Measurements from ENCODE around the gene GATA1.
"Not testable (repeated sequence)": the region's sequence is repeated elsewhere in the genome, so short reads cannot be mapped to it uniquely, and the experiment has no call there.

Gene GATA1

GRCh38 chrX:48816014-48816810, 29.8 kb downstream of the GATA1 start:
- no peak for DNase-seq

GRCh38 chrX:48818098-48818497, 31.7 kb downstream of the GATA1 start:
- no peak for DNase-seq

- no peak for DNase-seq
Measured at GRCh38 chrX:48818866-48819265, 32.5 kb downstream of the GATA1 start.

- not testable (repeated sequence) for DNase-seq
Measured at GRCh38 chrX:48819394-48819793, 33.0 kb downstream of the GATA1 start.

GRCh38 chrX:48823053-48823452, 36.7 kb downstream of the GATA1 start:
- no peak for DNase-seq

DNA sequence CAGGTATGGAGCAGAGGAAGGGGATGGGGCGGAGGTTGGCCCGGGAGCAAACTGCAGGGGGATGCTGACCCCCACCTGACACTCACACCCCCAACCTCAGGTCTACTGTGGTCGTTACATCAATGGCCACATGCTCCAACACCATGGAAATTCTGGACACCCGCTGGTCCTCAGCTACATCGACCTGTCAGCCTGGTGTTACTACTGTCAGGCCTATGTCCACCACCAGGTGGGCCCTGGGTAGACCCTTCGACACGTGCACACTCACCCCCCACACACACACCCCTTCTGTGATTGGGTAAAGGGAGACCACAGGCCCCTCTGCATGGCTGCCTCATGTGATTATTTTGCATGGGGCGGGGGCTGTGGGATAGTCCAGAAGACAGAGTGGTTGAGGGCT, 37.7 kb downstream of the GATA1 start:
- DNase-seq: no peak

- DNase-seq: no peak
Measured at GRCh38 chrX:48826135-48826875, 39.9 kb downstream of the GATA1 start, which contains the start of gene ERAS. TSS of gene ERAS (plus strand) at chrX:48826513. CDS start at chrX:48829124, 2,611 bp downstream.

- no peak for DNase-seq
Measured at GRCh38 chrX:48826876-48827653, 40.7 kb downstream of the GATA1 start.

DNA sequence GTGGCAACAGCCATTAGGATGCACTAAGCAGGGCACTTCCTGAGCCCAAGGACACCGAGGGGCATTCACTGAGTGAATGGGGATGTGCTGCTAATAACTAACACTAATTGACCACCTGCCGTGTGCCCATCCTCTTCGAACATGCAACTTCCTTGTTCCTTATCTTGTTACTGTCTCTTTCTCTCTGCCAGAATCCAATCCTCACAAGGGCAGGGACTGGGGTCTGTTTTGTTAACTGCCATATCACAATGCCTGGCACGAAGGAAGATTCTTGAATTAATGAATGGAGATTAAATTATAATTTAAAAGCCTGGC, 41.2 kb downstream of the GATA1 start:
- DNase-seq: no peak

DNA sequence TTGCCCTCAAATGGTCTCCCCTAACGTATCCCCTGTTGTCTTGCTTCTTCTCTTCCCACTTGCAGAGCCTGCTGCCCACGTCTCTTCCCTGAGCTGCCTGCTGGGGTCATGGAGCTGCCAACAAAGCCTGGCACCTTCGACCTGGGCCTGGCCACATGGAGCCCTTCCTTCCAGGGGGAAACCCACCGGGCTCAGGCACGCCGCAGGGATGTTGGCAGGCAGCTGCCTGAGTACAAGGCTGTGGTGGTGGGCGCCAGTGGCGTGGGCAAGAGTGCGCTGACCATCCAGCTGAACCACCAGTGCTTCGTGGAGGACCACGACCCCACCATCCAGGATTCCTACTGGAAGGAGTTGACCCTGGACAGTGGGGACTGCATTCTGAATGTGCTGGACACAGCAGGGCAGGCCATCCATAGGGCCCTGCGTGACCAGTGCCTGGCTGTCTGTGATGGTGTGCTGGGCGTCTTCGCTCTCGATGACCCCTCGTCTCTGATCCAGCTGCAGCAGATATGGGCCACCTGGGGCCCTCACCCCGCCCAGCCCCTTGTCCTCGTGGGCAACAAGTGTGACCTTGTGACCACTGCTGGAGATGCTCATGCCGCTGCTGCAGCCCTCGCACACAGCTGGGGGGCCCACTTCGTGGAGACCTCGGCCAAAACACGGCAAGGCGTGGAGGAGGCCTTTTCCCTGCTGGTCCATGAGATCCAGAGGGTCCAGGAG, 42.8 kb downstream of the GATA1 start:
- DNase-seq: no peak

- no peak for DNase-seq
Measured at GRCh38 chrX:48831136-48831908, 44.9 kb downstream of the GATA1 start.

- DNase-seq: no peak
Measured at GRCh38 chrX:48831909-48832291, 45.5 kb downstream of the GATA1 start.

DNA sequence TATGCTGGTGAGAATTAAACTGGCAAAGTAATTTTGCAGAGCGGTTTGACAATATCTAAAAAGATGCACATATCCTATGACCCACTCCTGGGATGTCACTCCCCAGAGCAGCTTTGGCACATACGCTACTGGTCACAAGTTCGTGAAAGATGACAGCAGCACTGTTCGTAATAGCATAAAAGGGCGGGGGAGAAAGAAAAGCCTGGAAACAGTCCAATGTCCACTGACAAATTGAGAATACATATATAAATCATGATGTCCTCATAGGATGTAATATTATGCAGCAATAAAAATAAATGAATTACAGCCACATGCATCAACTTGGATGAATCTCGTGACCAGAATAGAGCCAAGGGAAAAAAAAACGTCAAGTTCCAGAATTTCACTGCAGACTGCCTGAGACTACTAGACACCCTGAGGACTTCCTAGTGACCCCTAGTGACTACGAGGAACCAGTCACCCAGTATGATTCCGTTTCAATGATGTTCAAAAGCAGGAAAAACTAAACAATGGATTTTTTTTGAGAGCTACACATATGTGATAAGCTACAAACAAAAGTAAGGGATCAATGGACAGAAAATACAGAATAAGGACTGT, 47.2 kb downstream of the GATA1 start:
- DNase-seq: no peak

- DNase-seq: no peak
Measured at GRCh38 chrX:48834383-48834709, 48.0 kb downstream of the GATA1 start.

GRCh38 chrX:48835524-48836329, 49.3 kb downstream of the GATA1 start, which contains the start of gene PCSK1N:
TSS of gene PCSK1N (minus strand) at chrX:48835610. CDS start at chrX:48835532, 78 bp downstream.
- no peak for DNase-seq

- DNase-seq: no peak
Measured at GRCh38 chrX:48839686-48840085, 53.3 kb downstream of the GATA1 start.

Data from NCI-H2107 (cell line).